K562 (cell line): ENCODE results near the gene PDLIM7. TPM values are rescaled to one million over a fixed set of nuclear protein-coding genes. Genes with fewer than 3 reads are reported as not detected.
A peak's percentile ranks its signal among the peaks of the same experiment; 100 is the strongest.

Source experiments
- ELF2 ChIP-seq: fragments of 250-450 bp; sonication (Bioruptor Pico); IDR thresholded peaks from 2 replicates; pipeline ENCODE4 v1.5.0; 2021; ENCODE audit warnings: mild to moderate bottlenecking
- FOXA1 ChIP-seq: fragments of 450-650 bp; IDR thresholded peaks from 2 replicates; pipeline ENCODE4 v1.6.1; 2016; ENCODE audit warnings: mild to moderate bottlenecking, borderline replicate concordance
- HDAC1 ChIP-seq, 2 experiments: fragments of 450-650 bp; IDR thresholded peaks; 2 replicates each; pipeline ENCODE4 v1.6.1; 2016 to 2017; ENCODE audit warnings: inconsistent platforms in 1 of 2, mild to moderate bottlenecking in 1 of 2, moderate library complexity in 1 of 2
- MTF1 ChIP-seq: fragments of 250-450 bp; sonication (Bioruptor Pico); IDR thresholded peaks from 2 replicates; pipeline ENCODE4 v1.9.0; 2021; ENCODE audit warnings: moderate library complexity, mild to moderate bottlenecking, inconsistent platforms, borderline replicate concordance
- OTX1 ChIP-seq: fragments of 450-650 bp; formaldehyde crosslinking; IDR thresholded peaks from 2 replicates; pipeline ENCODE4 v1.4.0; 2022; ENCODE audit warnings: mild to moderate bottlenecking
- POLR2H ChIP-seq: IDR thresholded peaks from 2 replicates; pipeline ENCODE4 v1.6.1; 2016; ENCODE audit warnings: missing genetic modification characterization, low read depth, mild to moderate bottlenecking, control low read depth, missing compliant biosample characterization, moderate library complexity
- POLR3G ChIP-seq: IDR thresholded peaks from 2 replicates; pipeline ENCODE4 v1.6.1; 2011; ENCODE audit not compliant: insufficient read length, insufficient replicate concordance; ENCODE audit errors: extremely low read depth
- polyA plus RNA-seq, 8 experiments: library from polyadenylated mRNA; depleted of rRNA in 4 of 8; stranded (reverse) in 5 of 8; unstranded in 3 of 8; fragments of >200 nt; fragmentation: Nextera tagmentation in 2 of 8; fragmentation: Illumina TruSeq in 1 of 8; extraction: Ambion mirVana in 2 of 8; extraction: Trizol in 1 of 8; gene quantifications; 2 replicates each; pipeline versions ENCODE4 v1.2.1 to v1.2.3, GENCODE V29; 2011 to 2014; ENCODE audit warnings: inconsistent platforms in 1 of 8, missing spikeins in 1 of 8
- total RNA-seq, 7 experiments: library from RNA; depleted of rRNA in 6 of 7; stranded (reverse); fragments of >200 nt in 6 of 7; fragmentation: Illumina TruSeq in 2 of 7; extraction: Trizol in 2 of 7; gene quantifications; 2 replicates each; pipeline versions ENCODE4 v1.2.1 to v1.2.3, GENCODE V29; 2011 to 2021; ENCODE audit warnings: low replicate concordance in 1 of 7
- TF ChIP-seq, protein P1 (sequence below): fragments of 250-450 bp; sonication (Bioruptor Pico); IDR thresholded peaks from 2 replicates; pipeline ENCODE4 v1.5.0; 2020; ENCODE audit warnings: mild to moderate bottlenecking, borderline replicate concordance

The PDLIM7 gene
- total and polyA plus RNA-seq, 9 of the 15 experiments (the other 6 are each of a cell fraction or from before 2014, with no cell fraction given): 2.1 to 124 (median 32.6) TPM

DNA sequence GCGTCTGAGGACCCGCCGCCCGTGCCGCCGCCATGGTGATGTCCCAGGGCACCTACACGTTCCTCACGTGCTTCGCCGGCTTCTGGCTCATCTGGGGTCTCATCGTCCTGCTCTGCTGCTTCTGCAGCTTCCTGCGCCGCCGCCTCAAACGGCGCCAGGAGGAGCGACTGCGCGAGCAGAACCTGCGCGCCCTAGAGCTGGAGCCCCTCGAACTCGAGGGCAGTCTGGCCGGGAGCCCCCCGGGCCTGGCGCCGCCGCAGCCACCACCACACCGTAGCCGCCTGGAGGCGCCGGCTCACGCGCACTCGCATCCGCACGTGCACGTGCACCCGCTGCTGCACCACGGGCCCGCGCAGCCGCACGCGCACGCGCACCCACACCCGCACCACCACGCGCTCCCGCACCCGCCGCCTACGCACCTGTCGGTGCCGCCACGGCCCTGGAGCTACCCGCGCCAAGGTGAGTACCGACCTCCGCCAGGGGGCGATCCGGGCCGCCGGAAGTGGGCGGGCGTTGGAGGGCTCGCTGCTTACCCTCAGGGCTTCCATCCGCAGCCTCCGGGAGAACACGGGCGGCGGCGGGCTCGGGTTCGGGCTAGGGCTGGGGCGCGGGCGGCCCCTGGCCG, 42.3 kb downstream of the PDLIM7 start (continued):
- TF ChIP-seq HDAC1 (IDR thresholded peaks at IDR 0.05) (peak in 1 of 2 experiments; percentile 60; a peak in 2 of 4 replicates), OTX1 (CRISPR knock-in tag) (no peak), ELF2 (CRISPR knock-in tag) (no peak), MTF1 (CRISPR knock-in tag) (no peak), POLR2H (no peak), FOXA1 (no peak), POLR3G (no peak)
- TF ChIP-seq, protein P1, sequence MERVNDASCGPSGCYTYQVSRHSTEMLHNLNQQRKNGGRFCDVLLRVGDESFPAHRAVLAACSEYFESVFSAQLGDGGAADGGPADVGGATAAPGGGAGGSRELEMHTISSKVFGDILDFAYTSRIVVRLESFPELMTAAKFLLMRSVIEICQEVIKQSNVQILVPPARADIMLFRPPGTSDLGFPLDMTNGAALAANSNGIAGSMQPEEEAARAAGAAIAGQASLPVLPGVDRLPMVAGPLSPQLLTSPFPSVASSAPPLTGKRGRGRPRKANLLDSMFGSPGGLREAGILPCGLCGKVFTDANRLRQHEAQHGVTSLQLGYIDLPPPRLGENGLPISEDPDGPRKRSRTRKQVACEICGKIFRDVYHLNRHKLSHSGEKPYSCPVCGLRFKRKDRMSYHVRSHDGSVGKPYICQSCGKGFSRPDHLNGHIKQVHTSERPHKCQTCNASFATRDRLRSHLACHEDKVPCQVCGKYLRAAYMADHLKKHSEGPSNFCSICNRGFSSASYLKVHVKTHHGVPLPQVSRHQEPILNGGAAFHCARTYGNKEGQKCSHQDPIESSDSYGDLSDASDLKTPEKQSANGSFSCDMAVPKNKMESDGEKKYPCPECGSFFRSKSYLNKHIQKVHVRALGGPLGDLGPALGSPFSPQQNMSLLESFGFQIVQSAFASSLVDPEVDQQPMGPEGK: no peak
